ENCODE measurements around the gene ACBD5. TPM values are rescaled to one million over a fixed set of nuclear protein-coding genes. Genes with fewer than 3 reads are reported as not detected.

ACBD5 gene
- total RNA-seq, 4 donors from 2014 or later: 12.5 to 17.4 (median 14.4) TPM

- Histone ChIP-seq H3K4me3 (peak overlapping the region; percentile 58 to 79 (median 66)), H3K4me1 (peaks cover 8 to 21% (median 14%) of the 10 kb centered on the region in 4 donors), H3K27ac (replicated peaks in 1 of 4) (peak overlapping the region; percentile 64 to 80 (median 71)), H3K36me3 (no peaks in the 10 kb centered on the region), H3K9me3 (no peaks in the 10 kb centered on the region), H3K27me3 (peaks cover 0 to 45% (median 2%) of the 10 kb centered on the region in 4 donors)
- intact Hi-C loops (cut with DNase I): no loop called here
- WGBS: 16% methylated on average over 48 of the region's 75 CpGs
- no peak for TF ChIP-seq EP300 (IDR thresholded peaks at IDR 0.05)
- peak in 1 of 3 experiments; percentile 10 for TF ChIP-seq CTCF (IDR thresholded peaks at IDR 0.05)
- DNase-seq (ENCODE audit: extremely low spot score): no peak
Measured at GRCh38 chr10:27258838-27259812, 18.5 kb upstream of the ACBD5 start.

GRCh38 chr10:27258492-27258837 lies 17.9 kb upstream of the ACBD5 start:
- Histone ChIP-seq H3K9me3 (no peaks in the 10 kb centered on the region), H3K4me3 (peak overlapping the region; percentile 58 to 79 (median 66)), H3K4me1 (peaks cover 8 to 21% (median 14%) of the 10 kb centered on the region in 4 donors), H3K27ac (replicated peaks in 1 of 4) (peak overlapping the region; percentile 64 to 80 (median 71)), H3K36me3 (no peaks in the 10 kb centered on the region), H3K27me3 (peaks cover 0 to 45% (median 2%) of the 10 kb centered on the region in 4 donors)
- WGBS: 9% methylated on average over 13 of the region's 18 CpGs
- intact Hi-C loops (cut with DNase I): no loop called here
- TF ChIP-seq EP300 (IDR thresholded peaks at IDR 0.05) (no peak), CTCF (IDR thresholded peaks at IDR 0.05) (no peak), POLR2A (IDR thresholded peaks at IDR 0.05; ENCODE audit: low read depth) (no peak), POLR2AphosphoS5 (IDR thresholded peaks at IDR 0.05) (no peak)
- DNase-seq (ENCODE audit: extremely low spot score): no peak

GRCh38 chr10:27256299-27257189 lies 15.9 kb upstream of the ACBD5 start:
- DNase-seq (ENCODE audit: extremely low spot score): no peak
- TF ChIP-seq CTCF (IDR thresholded peaks at IDR 0.05) (no peak), POLR2A (IDR thresholded peaks at IDR 0.05; ENCODE audit: low read depth) (no peak), EP300 (IDR thresholded peaks at IDR 0.05) (no peak), POLR2AphosphoS5 (IDR thresholded peaks at IDR 0.05) (no peak)
- peaks cover 0 to 50% (median 2%) of the 10 kb centered on the region in 4 donors for H3K27me3 ChIP-seq
- H3K36me3 ChIP-seq: no peaks in the 10 kb centered on the region
- WGBS: 91% methylated on average over 28 of the region's 58 CpGs
- peaks cover 8 to 28% (median 23%) of the 10 kb centered on the region in 4 donors for H3K4me1 ChIP-seq
- no peak overlapping the region for H3K4me3 ChIP-seq
- H3K27ac ChIP-seq (replicated peaks in 1 of 4): no peak overlapping the region
- H3K9me3 ChIP-seq: no peaks in the 10 kb centered on the region
- intact Hi-C loops (cut with DNase I): no loop called here

GRCh38 chr10:27253576-27253975 lies 13.0 kb upstream of the ACBD5 start:
- DNase-seq (ENCODE audit: extremely low spot score): no peak
- TF ChIP-seq POLR2AphosphoS5 (IDR thresholded peaks at IDR 0.05) (no peak), POLR2A (IDR thresholded peaks at IDR 0.05; ENCODE audit: low read depth) (no peak), CTCF (IDR thresholded peaks at IDR 0.05) (no peak), EP300 (IDR thresholded peaks at IDR 0.05) (no peak)
- H3K36me3 ChIP-seq: no peaks in the 10 kb centered on the region
- peaks cover 0 to 22% (median 0%) of the 10 kb centered on the region in 4 donors for H3K27me3 ChIP-seq
- H3K4me1 ChIP-seq: peaks cover 0 to 15% (median 12%) of the 10 kb centered on the region in 4 donors
- H3K9me3 ChIP-seq: no peaks in the 10 kb centered on the region
- no peak overlapping the region for H3K4me3 ChIP-seq
- WGBS: 96% methylated on average over 5 of the region's 5 CpGs
- no peak overlapping the region for H3K27ac ChIP-seq (replicated peaks in 1 of 4)
- intact Hi-C loops (cut with DNase I): no loop called here

All from esophagus muscularis mucosa (tissue), 4 donors.